ENCODE results near the gene TSPEAR. TPM values are rescaled to one million over a fixed set of nuclear protein-coding genes. Genes with fewer than 3 reads are reported as not detected.

TSPEAR gene
- total RNA-seq, 6 experiments from 2014 or later, result not detected

DNA sequence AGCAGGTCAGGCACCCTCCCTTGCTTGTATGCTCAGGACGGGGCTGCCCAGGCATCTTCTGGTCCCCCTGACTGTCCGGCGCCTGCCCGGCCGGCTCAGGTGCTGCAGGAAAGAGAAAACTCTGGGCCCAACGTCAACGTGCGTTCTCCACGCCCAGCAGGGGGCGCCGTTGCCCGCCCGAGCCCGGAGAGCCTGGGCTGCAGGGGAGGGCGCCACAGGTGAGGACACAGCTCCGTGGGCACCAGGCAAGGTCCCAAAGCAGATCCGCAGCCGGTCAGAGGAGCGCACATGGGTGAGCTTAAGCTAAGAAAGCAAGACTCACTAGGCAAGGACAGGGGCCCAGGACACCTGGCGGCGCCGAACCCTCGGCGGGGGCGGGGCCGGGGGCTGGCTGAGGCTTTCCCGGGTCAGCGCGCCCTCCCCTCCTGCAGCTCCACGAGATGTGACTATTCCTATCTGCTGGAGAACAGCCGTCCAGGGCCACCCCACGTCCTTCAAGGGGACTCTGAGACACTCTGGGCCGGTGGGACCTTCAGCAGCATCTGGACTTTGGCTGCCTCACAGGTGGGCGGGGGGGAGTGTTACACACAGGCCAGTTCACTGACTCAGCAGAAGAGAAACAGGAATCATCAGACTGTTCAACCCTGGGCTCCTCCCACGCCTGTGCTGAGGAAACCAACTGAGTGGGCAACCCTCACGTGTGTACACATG, 200.7 kb downstream of the TSPEAR start:
- WGBS (ENCODE audit: insufficient coverage, low coverage, low lambda C conversion rate, missing lambda C conversion rate), result 9% methylated on average over 6 of the region's 36 CpGs
- intact Hi-C loops (cut with DNase I), result loop anchor here (10.0 kb wide), 2 partner anchors 274 to 284 kb away; no protein-coding TSS in a partner anchor
- Histone ChIP-seq H3K4me3 (peak overlapping the region in 1 of 3 donors; percentile 3), H3K4me1 (peaks cover 0 to 4% (median 2%) of the 10 kb centered on the region in 4 donors), H3K9me3 (no peaks in the 10 kb centered on the region), H3K27ac (no peak overlapping the region), H3K27me3 (no peaks in the 10 kb centered on the region), H3K36me3 (no peaks in the 10 kb centered on the region)
- no peak for TF ChIP-seq POLR2A (IDR thresholded peaks at IDR 0.05)
- TF ChIP-seq, protein P1, sequence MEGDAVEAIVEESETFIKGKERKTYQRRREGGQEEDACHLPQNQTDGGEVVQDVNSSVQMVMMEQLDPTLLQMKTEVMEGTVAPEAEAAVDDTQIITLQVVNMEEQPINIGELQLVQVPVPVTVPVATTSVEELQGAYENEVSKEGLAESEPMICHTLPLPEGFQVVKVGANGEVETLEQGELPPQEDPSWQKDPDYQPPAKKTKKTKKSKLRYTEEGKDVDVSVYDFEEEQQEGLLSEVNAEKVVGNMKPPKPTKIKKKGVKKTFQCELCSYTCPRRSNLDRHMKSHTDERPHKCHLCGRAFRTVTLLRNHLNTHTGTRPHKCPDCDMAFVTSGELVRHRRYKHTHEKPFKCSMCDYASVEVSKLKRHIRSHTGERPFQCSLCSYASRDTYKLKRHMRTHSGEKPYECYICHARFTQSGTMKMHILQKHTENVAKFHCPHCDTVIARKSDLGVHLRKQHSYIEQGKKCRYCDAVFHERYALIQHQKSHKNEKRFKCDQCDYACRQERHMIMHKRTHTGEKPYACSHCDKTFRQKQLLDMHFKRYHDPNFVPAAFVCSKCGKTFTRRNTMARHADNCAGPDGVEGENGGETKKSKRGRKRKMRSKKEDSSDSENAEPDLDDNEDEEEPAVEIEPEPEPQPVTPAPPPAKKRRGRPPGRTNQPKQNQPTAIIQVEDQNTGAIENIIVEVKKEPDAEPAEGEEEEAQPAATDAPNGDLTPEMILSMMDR (IDR thresholded peaks at IDR 0.05), result peak; percentile 85 to 91 (median 89)
- ATAC-seq (peak; percentile 71 to 77 (median 76)), DNase-seq (peak; percentile 74 to 78 (median 77))

- H3K27ac ChIP-seq, result no peak overlapping the region
- no peaks in the 10 kb centered on the region for H3K27me3 ChIP-seq
- ATAC-seq, result peak in 2 of 4 donors; percentile 1 to 5
- TF ChIP-seq POLR2A (IDR thresholded peaks at IDR 0.05), result no peak
- TF ChIP-seq, protein P1 (IDR thresholded peaks at IDR 0.05), result no peak
- intact Hi-C loops (cut with DNase I), result loop anchor here (10.0 kb wide), 2 partner anchors 275 to 285 kb away; no protein-coding TSS in a partner anchor
- H3K36me3 ChIP-seq, result no peaks in the 10 kb centered on the region
- DNase-seq, result no peak
- H3K4me3 ChIP-seq, result peak overlapping the region in 1 of 3 donors; percentile 3
- peaks cover 0 to 4% (median 2%) of the 10 kb centered on the region in 4 donors for H3K4me1 ChIP-seq
- WGBS (ENCODE audit: insufficient coverage, low coverage, low lambda C conversion rate, missing lambda C conversion rate), result no CpG with 5 or more reads among the region's 18 CpGs
- no peaks in the 10 kb centered on the region for H3K9me3 ChIP-seq
These were observed 201.3 kb downstream of the TSPEAR start for GRCh38 chr21:44510109-44510507.

DNA sequence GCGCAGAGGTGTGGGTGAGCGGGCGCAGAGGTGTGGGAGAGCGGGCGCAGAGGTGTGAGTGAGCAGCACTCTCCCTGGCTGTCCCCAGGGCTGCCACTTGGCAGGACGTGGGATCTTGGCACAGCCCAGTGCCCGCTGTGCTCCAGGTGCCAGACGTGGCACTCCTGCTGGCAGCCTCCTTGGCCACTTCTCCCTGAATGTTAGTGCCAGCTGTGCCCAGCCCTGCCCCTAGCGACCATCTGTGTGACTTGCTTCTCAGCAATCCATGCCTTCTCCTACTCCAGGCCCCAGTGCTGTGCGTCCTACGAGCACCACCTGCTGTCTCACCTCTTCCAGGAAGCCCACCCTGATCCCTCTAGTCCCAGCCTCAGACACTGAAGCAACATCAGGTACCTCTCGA, 201.8 kb downstream of the TSPEAR start:
- no peaks in the 10 kb centered on the region for H3K36me3 ChIP-seq
- no peak overlapping the region for H3K4me3 ChIP-seq
- H3K27ac ChIP-seq, result no peak overlapping the region
- no peaks in the 10 kb centered on the region for H3K9me3 ChIP-seq
- TF ChIP-seq POLR2A (IDR thresholded peaks at IDR 0.05), result no peak
- TF ChIP-seq, protein P1 (IDR thresholded peaks at IDR 0.05), result peak; percentile 40 to 66 (median 57)
- H3K4me1 ChIP-seq, result peaks cover 0 to 4% (median 2%) of the 10 kb centered on the region in 4 donors
- intact Hi-C loops (cut with DNase I), result no loop called here
- no peaks in the 10 kb centered on the region for H3K27me3 ChIP-seq
- DNase-seq (peak; percentile 71 to 91 (median 89)), ATAC-seq (peak; percentile 80 to 93 (median 87))
- 33% methylated on average over 2 of the region's 12 CpGs for WGBS (ENCODE audit: insufficient coverage, low coverage, low lambda C conversion rate, missing lambda C conversion rate)

DNA sequence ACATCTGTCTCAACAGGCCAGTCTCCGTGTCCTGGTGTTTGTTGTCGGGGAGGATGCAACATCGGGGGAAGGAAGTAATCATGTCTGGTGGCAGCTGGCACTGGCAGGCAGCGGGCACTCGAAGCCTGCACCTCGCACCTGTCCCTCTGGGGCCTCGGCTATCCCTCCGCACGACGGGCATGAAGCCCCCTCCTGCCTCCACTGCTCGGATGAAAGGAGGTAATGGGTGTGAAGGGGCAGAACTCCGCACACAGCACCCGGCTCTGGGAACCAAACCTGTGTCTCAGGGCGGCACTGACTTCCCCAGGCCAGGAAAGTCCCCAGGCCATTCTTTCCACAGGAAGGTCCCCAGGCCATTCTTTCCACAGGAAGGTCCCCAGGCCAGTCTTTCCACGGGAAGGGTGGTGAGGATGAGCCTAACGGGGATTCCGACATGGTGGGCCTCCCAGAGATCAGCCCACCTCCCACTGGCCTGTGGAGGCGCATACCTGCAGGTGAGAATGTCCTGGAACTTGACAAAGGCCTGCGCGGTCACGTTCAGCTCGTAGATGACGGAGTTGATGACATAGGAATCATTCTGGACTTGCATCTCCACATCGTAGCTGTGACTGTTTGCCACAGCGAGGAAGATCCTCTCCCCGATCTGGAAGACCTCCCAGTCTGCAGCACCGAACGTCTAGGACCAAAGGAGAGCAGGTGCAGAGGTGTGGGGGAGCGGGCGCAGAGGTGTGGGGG, 202.5 kb downstream of the TSPEAR start:
- Histone ChIP-seq H3K4me1 (peaks cover 0 to 4% (median 2%) of the 10 kb centered on the region in 4 donors), H3K27me3 (no peaks in the 10 kb centered on the region), H3K36me3 (no peaks in the 10 kb centered on the region), H3K9me3 (no peaks in the 10 kb centered on the region), H3K4me3 (no peak overlapping the region), H3K27ac (no peak overlapping the region)
- peak in 1 of 3 donors; percentile 17 for DNase-seq
- no peak for TF ChIP-seq POLR2A (IDR thresholded peaks at IDR 0.05)
- TF ChIP-seq, protein P1 (IDR thresholded peaks at IDR 0.05), result no peak
- no peak for ATAC-seq
- 71% methylated on average over 9 of the region's 30 CpGs for WGBS (ENCODE audit: insufficient coverage, low coverage, low lambda C conversion rate, missing lambda C conversion rate)
- intact Hi-C loops (cut with DNase I), result no loop called here

Data from right lobe of liver (tissue), 6 donors.